Measurements from ENCODE around the gene HES6.

The HES6 gene

GRCh38 chr2:238239863-238240756 lies at the start of gene HES6:
Gene HES6 (minus strand): TSS chr2:238240038. CDS start chr2:238239905, 133 bp downstream.
- in situ Hi-C loops (cut with MboI; ENCODE audit: low sequenced_read_pairs), result no loop called here

- in situ Hi-C loops (cut with MboI; ENCODE audit: low sequenced_read_pairs), result no loop called here
Measured at GRCh38 chr2:238289574-238289973, 49.7 kb upstream of the HES6 start.

GRCh38 chr2:238288650-238289573 lies 49.1 kb upstream of the HES6 start:
- in situ Hi-C loops (cut with MboI; ENCODE audit: low sequenced_read_pairs), result no loop called here

- in situ Hi-C loops (cut with MboI; ENCODE audit: low sequenced_read_pairs), result no loop called here
Measured at GRCh38 chr2:238287737-238288649, 48.2 kb upstream of the HES6 start, which contains the start of gene PER2. Gene PER2 (minus strand): TSS chr2:238288610. CDS start chr2:238277936, 10,674 bp downstream.

GRCh38 chr2:238286987-238287736 lies 47.3 kb upstream of the HES6 start:
- in situ Hi-C loops (cut with MboI; ENCODE audit: low sequenced_read_pairs), result no loop called here

GRCh38 chr2:238286551-238286950 lies 46.7 kb upstream of the HES6 start:
- in situ Hi-C loops (cut with MboI; ENCODE audit: low sequenced_read_pairs), result no loop called here

- in situ Hi-C loops (cut with MboI; ENCODE audit: low sequenced_read_pairs), result no loop called here
Measured at GRCh38 chr2:238286095-238286494, 46.3 kb upstream of the HES6 start.

GRCh38 chr2:238285653-238286082 lies 45.8 kb upstream of the HES6 start:
- in situ Hi-C loops (cut with MboI; ENCODE audit: low sequenced_read_pairs), result no loop called here

- in situ Hi-C loops (cut with MboI; ENCODE audit: low sequenced_read_pairs), result no loop called here
Measured at GRCh38 chr2:238284802-238285515, 45.1 kb upstream of the HES6 start.

GRCh38 chr2:238282861-238283738 lies 43.3 kb upstream of the HES6 start:
- in situ Hi-C loops (cut with MboI; ENCODE audit: low sequenced_read_pairs), result no loop called here

GRCh38 chr2:238281826-238282480 lies 42.1 kb upstream of the HES6 start:
- in situ Hi-C loops (cut with MboI; ENCODE audit: low sequenced_read_pairs), result no loop called here

GRCh38 chr2:238280083-238280825 lies 40.4 kb upstream of the HES6 start:
- in situ Hi-C loops (cut with MboI; ENCODE audit: low sequenced_read_pairs), result no loop called here

GRCh38 chr2:238279324-238279682 lies 39.5 kb upstream of the HES6 start:
- in situ Hi-C loops (cut with MboI; ENCODE audit: low sequenced_read_pairs), result no loop called here

- in situ Hi-C loops (cut with MboI; ENCODE audit: low sequenced_read_pairs), result no loop called here
Measured at GRCh38 chr2:238278626-238279323, 38.9 kb upstream of the HES6 start.

GRCh38 chr2:238277695-238278094 lies 37.9 kb upstream of the HES6 start:
- in situ Hi-C loops (cut with MboI; ENCODE audit: low sequenced_read_pairs), result no loop called here

- in situ Hi-C loops (cut with MboI; ENCODE audit: low sequenced_read_pairs), result no loop called here
Measured at GRCh38 chr2:238274152-238274865, 34.5 kb upstream of the HES6 start.
